ENCODE data around the gene KCNT1.
A peak's percentile ranks its signal among the peaks of the same experiment; 100 is the strongest.
"Not testable (repeated sequence)": the region's sequence is repeated elsewhere in the genome, so short reads cannot be mapped to it uniquely, and the experiment has no call there.

KCNT1 gene

GRCh38 chr9:135701959-135702721, at the start of gene KCNT1:
Gene KCNT1 (plus strand): TSS chr9:135702185. CDS start chr9:135702259, 74 bp downstream.
- peak; percentile 12 for DNase-seq

- DNase-seq: no peak
Observed at GRCh38 chr9:135655317-135655716, 46.7 kb upstream of the KCNT1 start.

GRCh38 chr9:135657416-135657815, 44.6 kb upstream of the KCNT1 start:
- DNase-seq: no peak

- DNase-seq: no peak
Observed at GRCh38 chr9:135659252-135659651, 42.7 kb upstream of the KCNT1 start.

- DNase-seq: no peak
Observed at GRCh38 chr9:135660407-135660806, 41.6 kb upstream of the KCNT1 start.

- DNase-seq: no peak
Observed at GRCh38 chr9:135661816-135662560, 40.0 kb upstream of the KCNT1 start.

- DNase-seq: no peak
Observed at GRCh38 chr9:135662758-135663450, 39.1 kb upstream of the KCNT1 start, which contains the start of gene LCN9. Gene LCN9 (plus strand): TSS chr9:135663309. CDS start chr9:135663322, 13 bp downstream.

GRCh38 chr9:135663451-135663770, 38.6 kb upstream of the KCNT1 start:
- DNase-seq: no peak

GRCh38 chr9:135663857-135664256, 38.1 kb upstream of the KCNT1 start:
- no peak for DNase-seq

GRCh38 chr9:135664266-135664665, 37.7 kb upstream of the KCNT1 start:
- DNase-seq: no peak

GRCh38 chr9:135664801-135665794, 36.9 kb upstream of the KCNT1 start:
- no peak for DNase-seq

GRCh38 chr9:135665795-135666189, 36.2 kb upstream of the KCNT1 start:
- DNase-seq: no peak

- DNase-seq: no peak
Observed at GRCh38 chr9:135666534-135667462, 35.2 kb upstream of the KCNT1 start.

GRCh38 chr9:135667463-135668001, 34.5 kb upstream of the KCNT1 start:
- DNase-seq: no peak

- DNase-seq: not testable (repeated sequence)
Observed at GRCh38 chr9:135669018-135669417, 33.0 kb upstream of the KCNT1 start.

- no peak for DNase-seq
Observed at GRCh38 chr9:135669616-135670285, 32.2 kb upstream of the KCNT1 start.

GRCh38 chr9:135670721-135671590, 31.0 kb upstream of the KCNT1 start:
- no peak for DNase-seq

GRCh38 chr9:135671591-135672041, 30.4 kb upstream of the KCNT1 start:
- DNase-seq: no peak

- not testable (repeated sequence) for DNase-seq
Observed at GRCh38 chr9:135672786-135673185, 29.2 kb upstream of the KCNT1 start.
